Mesenchymal stem cell (in vitro differentiated cells and primary cell): ENCODE data around the gene KRT6C.
"Not testable (repeated sequence)": the region's sequence is repeated elsewhere in the genome, so short reads cannot be mapped to it uniquely, and the experiment has no call there.

Experiments used
- DNase-seq: peaks from one replicate; pipeline ENCODE4 v3.0.0-alpha.2; 2013
- H2AFZ ChIP-seq: one replicate; pipeline ENCODE4 v1.6.1; 2013; ENCODE audit warnings: low read depth, mild to moderate bottlenecking, control low read depth, inconsistent platforms, low read length, moderate library complexity
- H2AK5ac ChIP-seq: 2 replicates; pipeline ENCODE4 v1.6.1; 2013; ENCODE audit warnings: low read length, moderate library complexity, mild to moderate bottlenecking, inconsistent platforms; ENCODE audit not compliant: severe bottlenecking
- H2BK120ac ChIP-seq: one replicate; pipeline ENCODE4 v1.6.1; 2013; ENCODE audit warnings: low read depth, mild to moderate bottlenecking, inconsistent platforms, low read length, moderate library complexity
- H2BK12ac ChIP-seq, 2 experiments: one replicate each; pipeline ENCODE4 v1.6.1; 2013; ENCODE audit warnings: inconsistent platforms in 2 of 2, low read length in 2 of 2, mild to moderate bottlenecking in 2 of 2, moderate library complexity in 2 of 2, control low read depth in 1 of 2
- H2BK15ac ChIP-seq: one replicate; pipeline ENCODE4 v1.6.1; 2013; ENCODE audit warnings: mild to moderate bottlenecking, low read depth, inconsistent platforms; ENCODE audit not compliant: poor library complexity, severe bottlenecking
- H2BK5ac ChIP-seq: 2 replicates; pipeline ENCODE4 v1.6.1; 2013; ENCODE audit warnings: low read depth, mild to moderate bottlenecking, low read length, control low read depth, inconsistent platforms; ENCODE audit not compliant: poor library complexity, severe bottlenecking
- H3K14ac ChIP-seq, 2 experiments: one replicate each; pipeline ENCODE4 v1.6.1; 2013; ENCODE audit warnings: inconsistent platforms in 2 of 2, low read length in 2 of 2, control low read depth in 1 of 2, mild to moderate bottlenecking in 1 of 2, moderate library complexity in 1 of 2
- H3K18ac ChIP-seq, 2 experiments: one replicate each; pipeline ENCODE4 v1.6.1; 2013; ENCODE audit warnings: inconsistent platforms in 2 of 2, low read length in 2 of 2, control low read depth in 1 of 2, low read depth in 1 of 2, mild to moderate bottlenecking in 1 of 2
- H3K23ac ChIP-seq, 2 experiments: one replicate each; pipeline ENCODE4 v1.6.1; 2013; ENCODE audit warnings: inconsistent platforms in 2 of 2, low read length in 2 of 2, mild to moderate bottlenecking in 2 of 2, moderate library complexity in 2 of 2, control low read depth in 1 of 2
- H3K27ac ChIP-seq: 2 replicates; pipeline ENCODE4 v1.5.1; 2013; ENCODE audit warnings: mild to moderate bottlenecking, moderate library complexity, low read length, control low read depth, inconsistent platforms; ENCODE audit not compliant: poor library complexity, severe bottlenecking
- H3K27me3 ChIP-seq, 2 experiments: 2 replicates each; pipeline versions ENCODE4 v1.6.1 to v1.7.0; 2013; ENCODE audit warnings: low read length in 2 of 2, mild to moderate bottlenecking in 2 of 2, moderate library complexity in 2 of 2, control low read depth in 1 of 2, inconsistent platforms in 1 of 2; ENCODE audit not compliant: control insufficient read depth in 1 of 2, insufficient read depth in 1 of 2
- H3K36me3 ChIP-seq, 2 experiments: 2 replicates each; pipeline versions ENCODE4 v1.6.1 to v1.7.0; 2013; ENCODE audit warnings: low read length in 2 of 2, control low read depth in 1 of 2, inconsistent platforms in 1 of 2, low read depth in 1 of 2, mild to moderate bottlenecking in 1 of 2; ENCODE audit not compliant: insufficient read depth in 2 of 2, control insufficient read depth in 1 of 2
- H3K4ac ChIP-seq, 2 experiments: one replicate each; pipeline ENCODE4 v1.6.1; 2013; ENCODE audit warnings: inconsistent platforms in 2 of 2, low read length in 2 of 2, mild to moderate bottlenecking in 2 of 2, moderate library complexity in 2 of 2, control low read depth in 1 of 2, low read depth in 1 of 2
- H3K4me1 ChIP-seq: 2 replicates; pipeline ENCODE4 v1.6.1; 2013; ENCODE audit warnings: low read depth, low read length, control low read depth; ENCODE audit not compliant: control insufficient read depth, insufficient read depth
- H3K4me2 ChIP-seq: 2 replicates; pipeline ENCODE4 v1.6.1; 2013; ENCODE audit warnings: low read length, mild to moderate bottlenecking, inconsistent platforms; ENCODE audit not compliant: poor library complexity, severe bottlenecking
- H3K4me3 ChIP-seq, 2 experiments: 2 replicates each; pipeline versions ENCODE4 v1.5.1 to v1.7.0; 2013; ENCODE audit warnings: low read length in 2 of 2, mild to moderate bottlenecking in 2 of 2, control low read depth in 1 of 2, low read depth in 1 of 2; ENCODE audit not compliant: insufficient read depth in 1 of 2
- H3K79me1 ChIP-seq: replicated peaks from 2 replicates; pipeline ENCODE4 v1.6.1; 2013; ENCODE audit warnings: mild to moderate bottlenecking, control low read depth, low read length, inconsistent platforms; ENCODE audit not compliant: poor library complexity, severe bottlenecking
- H3K9ac ChIP-seq: 2 replicates; pipeline ENCODE4 v1.7.0; 2013; ENCODE audit warnings: mild to moderate bottlenecking, low read length, moderate library complexity
- H3K9me3 ChIP-seq: 2 replicates; pipeline ENCODE4 v1.7.0; 2013; ENCODE audit warnings: mild to moderate bottlenecking, low read length; ENCODE audit not compliant: control insufficient read depth
- H4K8ac ChIP-seq: one replicate; pipeline ENCODE4 v1.6.1; 2013; ENCODE audit warnings: inconsistent platforms, mild to moderate bottlenecking, low read length, moderate library complexity
- H4K91ac ChIP-seq: one replicate; pipeline ENCODE4 v1.6.1; 2013; ENCODE audit warnings: mild to moderate bottlenecking, low read length, inconsistent platforms
- WGBS: methylation state at CpG from one replicate; pipeline ENCODE4 v1.1.7; 2013; ENCODE audit warnings: mixed read lengths; 5-methylcytosine and 5-hydroxymethylcytosine counted together

Gene KRT6C

GRCh38 chr12:52448228-52448627, 25.4 kb downstream of the KRT6C start:
- H3K4me3 ChIP-seq = no peak overlapping the region
- no peak overlapping the region for H2AFZ ChIP-seq
- H3K23ac ChIP-seq = no peak overlapping the region
- no peak overlapping the region for H2AK5ac ChIP-seq
- H3K9ac ChIP-seq = no peak overlapping the region
- no peak overlapping the region for H3K4me2 ChIP-seq
- H2BK5ac ChIP-seq = no peak overlapping the region
- H3K36me3 ChIP-seq = no peaks in the 10 kb centered on the region
- no peaks in the 10 kb centered on the region for H3K4me1 ChIP-seq
- no peak overlapping the region for H2BK12ac ChIP-seq
- H4K8ac ChIP-seq = no peak overlapping the region
- no peak overlapping the region for H3K14ac ChIP-seq
- no peak overlapping the region for H4K91ac ChIP-seq
- H3K79me1 ChIP-seq = no peaks in the 10 kb centered on the region
- no peak overlapping the region for H2BK120ac ChIP-seq
- 63% methylated on average over 3 of the region's 3 CpGs for WGBS
- no peak overlapping the region for H2BK15ac ChIP-seq
- H3K27ac ChIP-seq = no peak overlapping the region
- DNase-seq = no peak
- H3K9me3 ChIP-seq = no peaks in the 10 kb centered on the region
- no peak overlapping the region for H3K18ac ChIP-seq
- no peak overlapping the region for H3K4ac ChIP-seq
- peaks cover 11 to 56% of the 10 kb centered on the region in 2 experiments for H3K27me3 ChIP-seq

GRCh38 chr12:52447196-52447595, 26.4 kb downstream of the KRT6C start:
- H2AFZ ChIP-seq, H3K4me2 ChIP-seq, DNase-seq, H3K9ac ChIP-seq, H3K36me3 ChIP-seq, H3K4me1 ChIP-seq, H3K4me3 ChIP-seq, H2BK5ac ChIP-seq, H4K91ac ChIP-seq, H3K23ac ChIP-seq, H3K27ac ChIP-seq, H3K4ac ChIP-seq, H3K9me3 ChIP-seq, H2BK120ac ChIP-seq, H3K14ac ChIP-seq, H4K8ac ChIP-seq, H3K79me1 ChIP-seq, H3K18ac ChIP-seq, H2BK12ac ChIP-seq, H2BK15ac ChIP-seq, H2AK5ac ChIP-seq: not testable (repeated sequence)
- peaks cover 11 to 52% of the 10 kb centered on the region in 2 experiments for H3K27me3 ChIP-seq
- WGBS = 85% methylated on average over 11 of the region's 11 CpGs

- H2BK12ac ChIP-seq = no peak overlapping the region
- H3K14ac ChIP-seq = no peak overlapping the region
- no peak overlapping the region for H2AFZ ChIP-seq
- H3K4me2 ChIP-seq = no peak overlapping the region
- no peak overlapping the region for H2AK5ac ChIP-seq
- H3K4me1 ChIP-seq = no peaks in the 10 kb centered on the region
- H3K4me3 ChIP-seq = no peak overlapping the region
- H3K9ac ChIP-seq = no peak overlapping the region
- H3K36me3 ChIP-seq = no peaks in the 10 kb centered on the region
- no peak overlapping the region for H2BK120ac ChIP-seq
- H3K27ac ChIP-seq = no peak overlapping the region
- WGBS = 93% methylated on average over 5 of the region's 6 CpGs
- no peak overlapping the region for H2BK5ac ChIP-seq
- no peaks in the 10 kb centered on the region for H3K79me1 ChIP-seq
- H4K8ac ChIP-seq = no peak overlapping the region
- H3K4ac ChIP-seq = no peak overlapping the region
- no peak overlapping the region for H4K91ac ChIP-seq
- peaks cover 18 to 50% of the 10 kb centered on the region in 2 experiments for H3K27me3 ChIP-seq
- no peak overlapping the region for H3K23ac ChIP-seq
- H2BK15ac ChIP-seq = no peak overlapping the region
- no peaks in the 10 kb centered on the region for H3K9me3 ChIP-seq
- no peak for DNase-seq
- no peak overlapping the region for H3K18ac ChIP-seq
These were observed 27.1 kb downstream of the KRT6C start for GRCh38 chr12:52446367-52447045.

- no peaks in the 10 kb centered on the region for H3K79me1 ChIP-seq
- no peak overlapping the region for H3K27ac ChIP-seq
- H2AFZ ChIP-seq = no peak overlapping the region
- H3K9me3 ChIP-seq = no peaks in the 10 kb centered on the region
- no peak overlapping the region for H3K9ac ChIP-seq
- no peak overlapping the region for H2BK120ac ChIP-seq
- peaks cover 21 to 50% of the 10 kb centered on the region in 2 experiments for H3K27me3 ChIP-seq
- no peak overlapping the region for H3K4ac ChIP-seq
- no peak overlapping the region for H4K91ac ChIP-seq
- 30% methylated on average over 3 of the region's 3 CpGs for WGBS
- no peak overlapping the region for H2BK15ac ChIP-seq
- no peak overlapping the region for H4K8ac ChIP-seq
- H2BK12ac ChIP-seq = no peak overlapping the region
- no peak overlapping the region for H3K18ac ChIP-seq
- no peak overlapping the region for H2AK5ac ChIP-seq
- H2BK5ac ChIP-seq = no peak overlapping the region
- no peak overlapping the region for H3K4me2 ChIP-seq
- H3K4me1 ChIP-seq = no peaks in the 10 kb centered on the region
- H3K4me3 ChIP-seq = no peak overlapping the region
- no peak overlapping the region for H3K14ac ChIP-seq
- no peak for DNase-seq
- no peak overlapping the region for H3K23ac ChIP-seq
- no peaks in the 10 kb centered on the region for H3K36me3 ChIP-seq
These were observed 27.7 kb downstream of the KRT6C start for GRCh38 chr12:52445876-52446275.
